Measurements from ENCODE around the gene IL23R. TPM values are rescaled to one million over a fixed set of nuclear protein-coding genes. Genes with fewer than 3 reads are reported as not detected.

The IL23R gene
- total RNA-seq, 1 donor, result not detected

DNA sequence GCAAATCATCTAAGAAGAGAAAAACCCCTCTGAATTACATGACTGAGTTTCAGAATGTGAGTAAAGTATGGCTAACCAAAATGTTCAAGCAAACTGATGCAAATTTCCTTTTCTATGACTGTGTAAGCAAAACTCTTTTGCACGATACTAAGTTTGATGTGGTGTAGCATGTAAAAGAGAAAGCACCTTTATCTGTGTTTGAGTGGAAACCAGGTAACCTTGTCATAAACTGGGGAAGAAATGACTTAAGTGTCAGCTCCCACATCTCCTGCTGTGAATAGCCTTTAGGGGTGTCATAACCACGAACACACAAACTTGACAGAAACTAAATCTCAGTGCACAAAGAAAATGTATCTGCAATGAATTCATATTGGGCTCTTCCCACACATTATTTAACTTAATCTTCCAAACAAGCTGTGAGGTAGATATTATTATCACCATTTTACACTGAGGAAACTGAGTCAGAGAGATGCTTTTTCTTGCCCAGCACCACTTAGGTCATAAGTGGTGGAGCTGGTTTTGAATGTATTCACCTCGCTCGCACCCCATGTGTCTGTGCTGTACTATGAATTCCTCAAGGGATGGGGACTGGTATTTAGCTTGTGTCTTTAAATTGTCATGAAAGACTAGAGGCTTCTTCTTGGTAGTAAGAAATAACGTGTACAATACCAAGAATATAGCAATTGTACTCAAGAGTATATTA, 108.5 kb downstream of the IL23R start:
- no peak for TF ChIP-seq CTCF (IDR thresholded peaks at IDR 0.05; ENCODE audit: insufficient read depth, low read length)
- no peak for DNase-seq (ENCODE audit: low read depth)
- no peak overlapping the region for H3K4me3 ChIP-seq (ENCODE audit: low read depth, low read length)

- H3K4me3 ChIP-seq (ENCODE audit: low read depth, low read length), result no peak overlapping the region
- no peak for DNase-seq (ENCODE audit: low read depth)
- TF ChIP-seq CTCF (IDR thresholded peaks at IDR 0.05; ENCODE audit: insufficient read depth, low read length), result no peak
These were observed 114.4 kb downstream of the IL23R start for GRCh38 chr1:67280696-67281095.

- DNase-seq (ENCODE audit: low read depth), result no peak
- no peak for TF ChIP-seq CTCF (IDR thresholded peaks at IDR 0.05; ENCODE audit: insufficient read depth, low read length)
- H3K4me3 ChIP-seq (ENCODE audit: low read depth, low read length), result no peak overlapping the region
These were observed 115.0 kb downstream of the IL23R start for GRCh38 chr1:67281244-67281643.

DNA sequence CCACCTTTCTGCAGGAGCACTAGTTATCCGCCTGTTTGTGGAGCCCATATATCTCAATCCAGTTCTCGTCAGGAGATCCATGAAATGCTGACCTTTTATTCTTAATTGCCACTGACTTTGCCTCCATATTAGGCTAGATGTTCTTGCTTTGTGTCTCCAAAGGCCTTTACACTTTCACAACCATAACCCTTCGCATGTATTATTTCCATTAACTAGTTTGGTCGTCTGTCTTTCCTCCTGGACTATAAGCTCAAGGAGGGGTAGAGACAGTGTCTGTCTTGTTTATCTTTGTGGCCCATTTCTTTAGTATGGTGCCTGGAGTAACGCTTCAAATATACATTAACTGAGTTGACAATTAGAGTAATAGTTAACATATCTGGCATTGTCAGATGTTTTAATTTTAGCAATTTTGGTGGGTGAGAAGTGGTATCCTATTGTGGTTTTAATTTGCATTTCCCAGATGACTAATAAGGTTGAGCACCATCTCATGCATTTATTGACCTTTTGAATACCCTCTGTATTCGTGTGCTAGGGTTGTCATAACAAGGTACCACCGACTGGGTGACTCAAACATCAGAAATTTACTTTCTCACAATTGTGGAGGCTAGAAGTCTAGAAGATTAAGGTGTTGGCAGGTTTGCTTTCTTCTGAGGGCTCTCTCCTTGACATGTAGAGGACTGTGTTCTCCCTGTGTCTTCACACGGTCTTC, 119.7 kb downstream of the IL23R start:
- DNase-seq (ENCODE audit: low read depth), result no peak
- no peak for TF ChIP-seq CTCF (IDR thresholded peaks at IDR 0.05; ENCODE audit: insufficient read depth, low read length)

DNA sequence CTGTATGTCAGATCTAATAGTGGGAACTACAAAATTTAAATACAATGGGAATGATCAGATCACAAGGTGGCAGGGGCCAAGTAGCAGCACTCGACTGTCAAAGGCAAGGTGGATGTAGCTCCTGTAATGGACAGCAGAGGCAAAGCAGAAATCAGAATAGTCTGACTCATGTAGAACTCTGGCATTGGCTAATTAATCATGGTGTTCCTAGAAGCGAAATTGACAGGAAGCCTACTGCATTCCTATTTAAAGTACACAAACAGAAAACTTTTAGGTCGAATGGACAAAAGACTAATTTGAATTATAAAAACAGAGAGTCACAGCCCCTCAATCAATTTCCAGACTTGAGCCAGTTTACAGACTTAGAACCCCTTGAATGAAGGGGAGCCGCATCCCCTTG, 124.0 kb downstream of the IL23R start:
- no peak for DNase-seq (ENCODE audit: low read depth)
- no peak overlapping the region for H3K4me3 ChIP-seq (ENCODE audit: low read depth, low read length)
- no peak for TF ChIP-seq CTCF (IDR thresholded peaks at IDR 0.05; ENCODE audit: insufficient read depth, low read length)

More for the DNA sequence above, 119.7 kb downstream of the IL23R start:
- no peak overlapping the region for H3K4me3 ChIP-seq (ENCODE audit: low read depth, low read length)

GRCh38 chr1:67294836-67295617, 128.8 kb downstream of the IL23R start:
- DNase-seq (ENCODE audit: low read depth), result no peak
- no peak for TF ChIP-seq CTCF (IDR thresholded peaks at IDR 0.05; ENCODE audit: insufficient read depth, low read length)
- no peak overlapping the region for H3K4me3 ChIP-seq (ENCODE audit: low read depth, low read length)

All from fibroblast of the aortic adventitia (primary cell).